Measurements from ENCODE around the gene CSK.

Gene CSK

GRCh38 chr15:74762791-74763150 lies 19.1 kb upstream of the CSK start:
- no peaks in the 10 kb centered on the region for H3K36me3 Mint-ChIP-seq (ENCODE audit: low read depth)
- no peaks in the 10 kb centered on the region for H3K9me3 Mint-ChIP-seq
- no peak overlapping the region for H3K4me3 Mint-ChIP-seq
- no peak for DNase-seq (ENCODE audit: low spot score)
- no peaks in the 10 kb centered on the region for H3K4me1 Mint-ChIP-seq (ENCODE audit: low read depth)
- H3K27ac Mint-ChIP-seq: peak overlapping the region; percentile 63
- H3K27me3 Mint-ChIP-seq (ENCODE audit: low read depth): peaks cover 4% of the 10 kb centered on the region

- H3K4me1 Mint-ChIP-seq (ENCODE audit: low read depth): no peaks in the 10 kb centered on the region
- H3K27ac Mint-ChIP-seq: no peak overlapping the region
- no peaks in the 10 kb centered on the region for H3K9me3 Mint-ChIP-seq
- no peak overlapping the region for H3K4me3 Mint-ChIP-seq
- DNase-seq (ENCODE audit: low spot score): no peak
- H3K36me3 Mint-ChIP-seq (ENCODE audit: low read depth): no peaks in the 10 kb centered on the region
- H3K27me3 Mint-ChIP-seq (ENCODE audit: low read depth): peaks cover 4% of the 10 kb centered on the region
These were observed 18.5 kb upstream of the CSK start for GRCh38 chr15:74763416-74763815.

DNA sequence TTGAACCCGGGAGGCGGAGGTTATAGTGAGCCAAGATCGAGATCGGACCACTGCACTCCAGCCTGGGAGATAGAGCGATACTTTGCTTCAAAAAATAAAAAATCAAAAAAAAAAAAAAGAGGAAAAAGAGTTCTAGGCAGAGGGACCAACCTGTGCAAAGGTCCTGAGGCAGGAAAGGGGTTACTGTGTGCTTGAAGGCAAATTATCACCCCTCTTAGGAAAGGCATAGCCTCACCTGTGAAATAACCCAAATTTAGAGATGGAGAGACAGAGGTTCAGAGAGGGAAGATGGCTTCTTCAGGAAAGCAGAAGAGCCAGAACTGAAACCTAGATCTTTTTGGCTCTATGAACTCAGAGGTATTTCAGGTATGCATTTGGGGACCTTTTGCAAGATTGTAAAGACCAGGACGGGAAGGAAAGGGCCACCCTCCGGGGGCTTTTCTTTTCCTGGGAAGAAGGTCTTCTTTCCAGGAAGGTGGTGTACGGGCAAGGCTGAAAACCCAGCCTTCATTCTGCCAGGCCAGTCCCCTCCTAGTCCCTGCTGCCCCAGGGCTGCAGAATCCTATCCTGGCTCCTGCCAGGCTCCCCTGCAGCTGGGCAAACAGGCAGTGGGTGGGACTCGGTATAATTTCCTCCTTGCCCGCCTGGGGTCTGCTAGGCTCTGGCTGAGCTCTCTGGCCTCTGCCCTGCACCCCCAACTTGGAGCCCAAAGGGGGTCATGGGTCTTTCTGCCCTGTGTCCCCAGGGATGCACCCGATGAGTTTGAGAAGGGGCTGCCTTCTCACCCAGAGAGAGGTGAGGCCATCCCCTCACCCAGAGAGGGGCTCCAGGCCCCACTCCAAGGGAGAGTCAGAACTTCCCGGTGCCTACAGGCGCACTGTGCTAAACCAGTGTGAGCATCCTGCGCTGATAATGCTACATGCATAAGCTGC lies 14.4 kb upstream of the CSK start:
- Mint-ChIP-seq H3K4me1 (ENCODE audit: low read depth) (peaks cover 15% of the 10 kb centered on the region), H3K27ac (no peak overlapping the region), H3K36me3 (ENCODE audit: low read depth) (no peaks in the 10 kb centered on the region), H3K27me3 (ENCODE audit: low read depth) (peaks cover 2% of the 10 kb centered on the region), H3K4me3 (no peak overlapping the region), H3K9me3 (no peaks in the 10 kb centered on the region)
- DNase-seq (ENCODE audit: low spot score): no peak

- no peak for DNase-seq (ENCODE audit: low spot score)
- peaks cover 2% of the 10 kb centered on the region for H3K27me3 Mint-ChIP-seq (ENCODE audit: low read depth)
- no peaks in the 10 kb centered on the region for H3K36me3 Mint-ChIP-seq (ENCODE audit: low read depth)
- H3K4me1 Mint-ChIP-seq (ENCODE audit: low read depth): peaks cover 21% of the 10 kb centered on the region
- H3K27ac Mint-ChIP-seq: no peak overlapping the region
- H3K4me3 Mint-ChIP-seq: no peak overlapping the region
- H3K9me3 Mint-ChIP-seq: no peaks in the 10 kb centered on the region
These were observed 13.6 kb upstream of the CSK start for GRCh38 chr15:74768099-74768770.

GRCh38 chr15:74768771-74769342 lies 13.0 kb upstream of the CSK start:
- no peaks in the 10 kb centered on the region for H3K36me3 Mint-ChIP-seq (ENCODE audit: low read depth)
- H3K27ac Mint-ChIP-seq: peak overlapping the region; percentile 9
- H3K4me1 Mint-ChIP-seq (ENCODE audit: low read depth): peaks cover 24% of the 10 kb centered on the region
- no peaks in the 10 kb centered on the region for H3K9me3 Mint-ChIP-seq
- no peak overlapping the region for H3K4me3 Mint-ChIP-seq
- DNase-seq (ENCODE audit: low spot score): peak; percentile 45
- H3K27me3 Mint-ChIP-seq (ENCODE audit: low read depth): peaks cover 2% of the 10 kb centered on the region

GRCh38 chr15:74769463-74770025 lies 12.3 kb upstream of the CSK start:
- no peak for DNase-seq (ENCODE audit: low spot score)
- H3K36me3 Mint-ChIP-seq (ENCODE audit: low read depth): no peaks in the 10 kb centered on the region
- H3K4me1 Mint-ChIP-seq (ENCODE audit: low read depth): peaks cover 30% of the 10 kb centered on the region
- peaks cover 2% of the 10 kb centered on the region for H3K27me3 Mint-ChIP-seq (ENCODE audit: low read depth)
- H3K9me3 Mint-ChIP-seq: no peaks in the 10 kb centered on the region
- H3K27ac Mint-ChIP-seq: no peak overlapping the region
- no peak overlapping the region for H3K4me3 Mint-ChIP-seq

DNA sequence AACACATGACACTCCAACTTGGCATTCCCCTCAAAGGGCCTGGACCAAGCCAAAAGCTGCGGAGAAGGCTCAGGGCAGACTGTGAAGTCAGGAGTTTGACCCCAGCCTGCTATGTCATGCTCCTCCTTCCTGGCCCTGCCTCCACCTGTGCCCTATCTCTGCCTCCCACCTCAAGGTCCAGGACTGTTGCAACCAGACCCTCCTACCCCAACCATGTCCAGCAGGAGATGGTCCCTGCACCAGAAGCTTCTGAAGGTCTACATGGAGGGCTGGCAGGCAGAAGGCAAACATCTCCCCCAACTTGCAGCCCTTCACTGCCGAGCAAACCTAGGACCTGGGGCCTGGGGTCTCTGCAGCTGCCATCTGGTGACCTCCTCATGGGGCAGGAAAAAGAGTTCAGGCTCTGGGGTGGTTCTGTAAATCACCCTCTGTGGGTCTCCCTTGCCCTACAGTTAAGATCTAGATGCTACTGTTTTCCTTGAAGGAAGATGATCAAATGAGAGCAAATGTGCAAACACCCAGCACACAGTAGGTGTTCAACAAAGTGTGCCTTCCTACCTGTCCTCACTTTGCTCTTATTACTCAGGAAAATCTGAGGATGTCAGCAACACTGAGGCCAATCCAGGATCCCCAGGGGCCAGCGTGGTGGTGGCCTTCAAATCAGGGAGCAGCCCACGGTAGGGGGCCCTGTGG lies 11.5 kb upstream of the CSK start:
- Mint-ChIP-seq H3K27ac (no peak overlapping the region), H3K4me1 (ENCODE audit: low read depth) (peaks cover 34% of the 10 kb centered on the region), H3K9me3 (no peaks in the 10 kb centered on the region), H3K4me3 (no peak overlapping the region), H3K36me3 (ENCODE audit: low read depth) (no peaks in the 10 kb centered on the region), H3K27me3 (ENCODE audit: low read depth) (peaks cover 2% of the 10 kb centered on the region)
- no peak for DNase-seq (ENCODE audit: low spot score)

DNA sequence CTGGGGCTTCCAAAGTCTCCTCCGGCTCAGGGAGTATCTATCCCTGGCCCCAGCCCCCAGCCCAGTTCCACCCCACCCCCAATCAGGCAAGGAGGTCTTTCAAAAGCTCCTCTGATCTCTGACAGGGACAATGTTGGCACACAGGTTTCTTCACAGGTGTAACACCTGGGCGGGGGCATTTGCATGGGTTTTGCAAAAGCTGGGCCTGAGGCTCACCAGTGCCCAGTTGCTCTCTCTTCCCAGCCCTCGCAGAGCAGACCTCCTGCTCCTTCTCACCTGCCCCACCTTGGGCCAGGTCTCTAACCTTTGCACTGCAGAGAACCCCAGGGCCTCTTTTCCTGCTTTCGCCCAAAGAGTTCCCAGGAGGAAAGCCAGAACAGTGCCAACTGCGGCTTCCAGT lies 8.6 kb upstream of the CSK start:
- H3K27me3 Mint-ChIP-seq (ENCODE audit: low read depth): peaks cover 2% of the 10 kb centered on the region
- H3K36me3 Mint-ChIP-seq (ENCODE audit: low read depth): peaks cover 3% of the 10 kb centered on the region
- peak overlapping the region; percentile 50 for H3K27ac Mint-ChIP-seq
- H3K4me3 Mint-ChIP-seq: no peak overlapping the region
- peaks cover 61% of the 10 kb centered on the region for H3K4me1 Mint-ChIP-seq (ENCODE audit: low read depth)
- DNase-seq (ENCODE audit: low spot score): no peak
- H3K9me3 Mint-ChIP-seq: no peaks in the 10 kb centered on the region

DNA sequence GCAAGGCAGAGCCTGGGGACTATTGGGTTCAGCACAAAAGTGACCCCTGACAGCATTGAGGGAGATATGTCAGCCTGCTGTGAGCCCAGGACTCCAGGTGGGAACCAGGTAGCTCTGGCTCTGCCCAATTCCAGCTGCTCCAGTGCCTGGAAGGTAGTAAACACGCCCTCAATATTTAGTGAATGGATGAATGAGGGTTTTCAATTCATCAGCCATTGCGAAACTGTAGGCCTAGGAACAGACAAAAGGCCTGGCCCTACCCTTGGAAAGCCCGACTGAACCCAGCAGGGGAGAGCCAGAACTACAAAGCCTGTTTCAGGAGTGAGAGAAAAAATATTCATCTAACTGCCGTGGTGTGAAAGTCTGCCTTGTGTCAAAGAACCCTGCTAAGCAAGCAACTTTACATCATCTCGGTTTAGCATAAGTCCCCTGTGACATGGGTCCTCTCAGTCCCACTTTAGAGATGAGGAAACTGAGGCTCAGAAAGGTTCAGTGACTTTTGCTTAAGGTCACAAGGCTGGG lies 8.1 kb upstream of the CSK start:
- no peaks in the 10 kb centered on the region for H3K9me3 Mint-ChIP-seq
- H3K4me1 Mint-ChIP-seq (ENCODE audit: low read depth): peaks cover 62% of the 10 kb centered on the region
- peaks cover under 1% of the 10 kb centered on the region for H3K27me3 Mint-ChIP-seq (ENCODE audit: low read depth)
- no peak overlapping the region for H3K4me3 Mint-ChIP-seq
- peak overlapping the region; percentile 50 for H3K27ac Mint-ChIP-seq
- no peak for DNase-seq (ENCODE audit: low spot score)
- peaks cover 3% of the 10 kb centered on the region for H3K36me3 Mint-ChIP-seq (ENCODE audit: low read depth)

- Mint-ChIP-seq H3K9me3 (no peaks in the 10 kb centered on the region), H3K36me3 (ENCODE audit: low read depth) (peaks cover 3% of the 10 kb centered on the region), H3K27ac (peak overlapping the region; percentile 76), H3K4me1 (ENCODE audit: low read depth) (peaks cover 74% of the 10 kb centered on the region), H3K4me3 (no peak overlapping the region), H3K27me3 (ENCODE audit: low read depth) (no peaks in the 10 kb centered on the region)
- no peak for DNase-seq (ENCODE audit: low spot score)
These were observed 6.7 kb upstream of the CSK start for GRCh38 chr15:74775132-74775562.

- peak overlapping the region; percentile 94 for H3K27ac Mint-ChIP-seq
- peaks cover 4% of the 10 kb centered on the region for H3K36me3 Mint-ChIP-seq (ENCODE audit: low read depth)
- H3K4me1 Mint-ChIP-seq (ENCODE audit: low read depth): peaks cover 79% of the 10 kb centered on the region
- no peak for DNase-seq (ENCODE audit: low spot score)
- no peaks in the 10 kb centered on the region for H3K9me3 Mint-ChIP-seq
- no peaks in the 10 kb centered on the region for H3K27me3 Mint-ChIP-seq (ENCODE audit: low read depth)
- H3K4me3 Mint-ChIP-seq: peak overlapping the region; percentile 35
These were observed 6.0 kb upstream of the CSK start for GRCh38 chr15:74775894-74776293.

DNA sequence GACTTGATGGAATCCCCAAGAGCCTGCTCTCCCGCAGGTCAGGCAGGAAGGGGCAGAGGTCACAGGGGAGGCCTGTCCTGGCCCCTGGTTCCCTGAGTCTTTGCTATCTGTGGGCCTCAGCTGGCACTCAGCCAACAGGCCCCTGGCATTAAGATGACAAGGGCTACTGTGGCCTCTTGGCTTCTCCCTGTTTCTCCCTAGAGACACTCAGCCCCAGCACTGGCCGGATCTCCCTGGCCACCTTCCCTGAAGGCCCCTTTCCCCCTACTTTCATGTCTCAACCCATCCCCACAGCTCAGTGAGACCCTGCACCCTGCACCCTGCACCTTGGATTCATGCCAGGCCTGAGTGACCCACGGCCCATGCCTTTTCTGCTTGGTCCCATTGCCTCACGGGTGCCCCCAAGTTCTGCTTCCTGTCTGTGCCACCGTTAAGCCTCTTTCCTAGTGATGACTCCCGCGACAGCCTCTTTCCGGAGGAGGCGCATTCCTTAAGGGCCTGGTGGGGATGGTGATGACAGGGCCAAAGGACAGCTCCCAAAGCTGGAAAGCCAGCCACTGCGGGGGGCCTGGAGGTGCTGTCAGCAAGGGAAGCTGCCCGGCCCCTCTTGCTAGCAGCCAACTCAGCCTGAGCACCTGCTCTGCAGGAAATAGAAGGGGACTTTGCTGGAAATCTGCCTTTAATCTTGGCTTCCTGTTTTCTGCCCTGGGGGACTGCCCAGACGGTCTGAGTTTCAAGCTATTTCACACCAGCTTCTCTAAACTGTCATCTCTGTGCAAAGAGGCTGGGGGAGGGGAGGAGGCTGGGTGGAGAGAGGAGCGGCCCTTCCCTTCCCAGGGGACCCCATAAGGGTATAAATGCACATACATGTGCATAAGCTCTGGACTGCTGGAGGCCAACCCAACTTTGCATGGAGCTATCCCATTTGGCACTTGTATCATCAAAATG lies 4.8 kb upstream of the CSK start:
- H3K27ac Mint-ChIP-seq: peak overlapping the region; percentile 94
- DNase-seq (ENCODE audit: low spot score): peak; percentile 62
- peaks cover 75% of the 10 kb centered on the region for H3K4me1 Mint-ChIP-seq (ENCODE audit: low read depth)
- H3K4me3 Mint-ChIP-seq: peak overlapping the region; percentile 83
- H3K36me3 Mint-ChIP-seq (ENCODE audit: low read depth): peaks cover 11% of the 10 kb centered on the region
- H3K27me3 Mint-ChIP-seq (ENCODE audit: low read depth): no peaks in the 10 kb centered on the region
- no peaks in the 10 kb centered on the region for H3K9me3 Mint-ChIP-seq

Measured in T-helper 2 cell treated with Interferon-gamma antibody and Interleukin-4, amounts not matched to agents 5 μg/mL and 100 μg/mL, for 36 hours (primary cell).